Chondrocyte (in vitro differentiated cells): ENCODE measurements around the gene RPSA. TPM values are rescaled to one million over a fixed set of nuclear protein-coding genes. Genes with fewer than 3 reads are reported as not detected.
"Not testable (repeated sequence)": the region's sequence is repeated elsewhere in the genome, so short reads cannot be mapped to it uniquely, and the experiment has no call there.

Experiments used
- DNase-seq: peaks from one replicate; pipeline ENCODE4 v3.0.0; 2021; ENCODE audit warnings: mixed read lengths, low spot score
- H3K27ac Mint-ChIP-seq: one replicate; pipeline ENCODE4 v1.8.0; 2021; ENCODE audit warnings: mild to moderate bottlenecking, moderate library complexity, mixed read lengths; ENCODE audit not compliant: unreplicated experiment
- H3K27me3 Mint-ChIP-seq: 2 replicates; pipeline ENCODE4 v1.8.0; 2021; ENCODE audit warnings: low read depth, mixed read lengths
- H3K36me3 Mint-ChIP-seq: 2 replicates; pipeline ENCODE4 v1.8.0; 2021; ENCODE audit warnings: low read depth, mixed read lengths
- H3K4me1 Mint-ChIP-seq: 2 replicates; pipeline ENCODE4 v1.8.0; 2021; ENCODE audit warnings: low read depth, mild to moderate bottlenecking, mixed read lengths
- H3K4me3 Mint-ChIP-seq: one replicate; pipeline ENCODE4 v1.8.0; 2021; ENCODE audit warnings: mild to moderate bottlenecking, moderate library complexity, mixed read lengths; ENCODE audit not compliant: unreplicated experiment
- H3K9me3 Mint-ChIP-seq: 2 replicates; pipeline ENCODE4 v1.8.0; 2021; ENCODE audit warnings: low read depth, mixed read lengths
- CTCF ChIP-seq: fragments of 200-600 bp; sonication (generic); IDR thresholded peaks from 2 replicates; pipeline ENCODE4 v1.5.0; 2021; ENCODE audit warnings: antibody characterized with exemption, mild to moderate bottlenecking, moderate library complexity
- long read RNA-seq: library from polyadenylated mRNA; stranded (forward); transcript quantifications from one replicate; pipeline ENCODE4 v2.0.0, GENCODE V29; 2021
- total RNA-seq: library from RNA; stranded (reverse); gene quantifications from 3 replicates; pipeline ENCODE4 v1.2.1, GENCODE V29; 2021

RPSA gene
- 714 to 870 TPM (median 723 TPM) in 3 replicates for total RNA-seq
- long read RNA-seq, transcript RPSA-207 (5 exons, 1,227 nt): minor isoform, 11 of 306 reads
- long read RNA-seq, transcript RPSA-201 (7 exons, 1,171 nt): major isoform, 221 of 306 reads
- long read RNA-seq, partial matches to known transcripts: 57 of 306 reads
- long read RNA-seq, other reads (novel, unspliced or antisense): 16 of 306 reads

DNA sequence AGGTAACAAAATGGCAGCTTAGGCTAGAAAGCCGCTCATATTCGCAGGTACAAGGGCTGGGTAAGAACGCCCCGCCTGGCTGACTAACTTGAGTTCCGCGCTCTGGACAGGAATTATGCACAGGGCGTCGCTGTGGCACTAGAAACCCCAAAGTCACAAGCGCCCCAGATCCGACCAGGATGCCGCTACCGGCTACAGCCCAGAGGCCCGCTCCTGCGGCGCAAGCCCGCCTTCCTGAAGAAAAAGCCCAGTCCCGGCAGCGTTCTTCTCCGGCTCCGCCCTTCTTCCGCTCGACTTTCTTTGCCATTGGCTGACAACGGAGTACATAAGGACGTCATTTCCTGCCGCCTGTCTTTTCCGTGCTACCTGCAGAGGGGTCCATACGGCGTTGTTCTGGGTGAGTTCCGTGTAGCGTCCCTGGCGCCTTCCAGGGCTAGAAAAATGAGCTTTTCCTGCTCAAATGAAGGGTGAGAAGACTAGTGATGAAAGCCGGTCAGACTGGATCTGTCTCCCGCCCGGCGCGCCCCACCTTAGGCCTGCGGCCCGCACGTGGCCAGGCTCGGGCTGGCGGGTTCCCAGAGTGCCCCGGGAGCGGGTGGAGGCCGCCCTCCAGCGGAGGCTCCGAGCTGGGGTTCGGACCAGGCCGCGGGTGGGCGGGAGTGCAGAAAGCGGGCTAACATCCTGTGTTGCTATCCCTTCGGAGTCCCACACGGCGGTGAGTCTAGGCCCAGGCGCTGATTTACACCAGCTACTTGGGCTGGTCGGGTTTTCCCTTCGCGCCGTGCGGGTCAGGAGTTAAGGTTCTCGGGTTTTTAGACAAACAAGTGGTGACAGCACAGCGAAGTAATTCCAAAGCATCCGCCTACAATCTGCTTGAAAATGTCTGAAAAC lies at the start of gene RPSA:
TSS of gene RPSA (plus strand) at position 353 of the 891 bp plus-strand sequence. CDS start 934 bp downstream, outside the sequence.
- H3K36me3 Mint-ChIP-seq: peaks cover 27% of the 10 kb centered on the region
- TF ChIP-seq CTCF: peak; percentile 73
- peaks cover 28% of the 10 kb centered on the region for H3K4me1 Mint-ChIP-seq
- DNase-seq: peak; percentile 97
- peak within 1 kb of the TSS; percentile 98 for H3K27ac Mint-ChIP-seq
- H3K9me3 Mint-ChIP-seq: no peaks in the 10 kb centered on the region
- H3K4me3 Mint-ChIP-seq: peak within 1 kb of the TSS; percentile 92
- no peaks in the 10 kb centered on the region for H3K27me3 Mint-ChIP-seq

DNA sequence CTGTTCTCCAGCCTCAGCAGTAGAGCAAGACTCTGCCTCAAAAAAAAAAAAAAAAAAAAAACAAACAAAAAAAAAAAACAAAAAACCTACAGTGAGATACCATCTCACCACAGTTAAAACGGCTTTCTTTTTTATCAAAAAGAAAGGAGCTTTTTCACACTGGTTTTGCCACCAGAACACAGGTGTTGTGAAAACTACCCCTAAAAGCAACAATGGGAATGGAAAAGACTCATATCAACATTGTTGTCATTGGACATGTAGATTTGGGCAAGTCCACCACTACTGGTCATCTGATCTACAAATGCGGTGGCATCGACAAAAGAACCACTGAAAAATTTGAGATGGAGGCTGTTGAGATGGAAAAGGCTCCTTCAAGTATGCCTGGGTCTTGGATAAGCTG lies 48.2 kb upstream of the RPSA start:
- Mint-ChIP-seq H3K4me3 (no peak overlapping the region), H3K27ac (no peak overlapping the region), H3K9me3 (peaks cover 5% of the 10 kb centered on the region), H3K4me1 (no peaks in the 10 kb centered on the region), H3K36me3 (no peaks in the 10 kb centered on the region), H3K27me3 (peaks cover 12% of the 10 kb centered on the region)
- no peak for TF ChIP-seq CTCF
- DNase-seq: no peak

DNA sequence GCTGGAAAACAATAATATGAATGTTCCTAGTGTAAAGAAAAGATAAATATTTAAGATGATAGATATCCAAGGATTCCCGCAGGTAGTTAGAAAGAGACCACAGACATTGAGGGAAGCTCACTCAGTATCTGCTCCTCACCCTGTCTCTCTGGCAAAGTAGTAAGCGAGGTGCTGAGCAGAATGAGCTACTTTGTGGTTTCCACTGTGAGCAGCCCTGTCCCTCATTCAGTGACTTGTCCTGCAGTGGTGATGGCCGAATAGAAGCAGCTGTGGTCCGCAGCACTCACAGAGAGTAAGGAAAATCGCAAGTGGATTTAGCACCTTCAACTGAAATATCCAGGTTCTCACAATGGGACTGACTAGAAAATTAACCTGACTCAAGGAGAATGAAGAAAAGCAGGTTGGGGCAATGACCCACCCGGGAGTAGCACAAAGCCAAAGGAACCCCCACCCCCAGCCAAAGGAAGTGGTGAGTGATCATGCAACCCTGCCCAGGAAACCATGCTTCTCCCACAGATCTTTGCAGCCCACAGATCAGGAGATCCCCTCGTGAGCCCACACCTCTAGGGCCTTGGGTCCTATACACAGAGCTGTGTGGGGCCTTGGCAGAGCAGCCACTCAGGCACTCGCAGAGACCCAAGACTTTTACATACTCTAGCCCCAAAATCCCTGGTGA lies 45.1 kb upstream of the RPSA start:
- TF ChIP-seq CTCF: no peak
- Mint-ChIP-seq H3K4me1 (no peaks in the 10 kb centered on the region), H3K27me3 (peaks cover 17% of the 10 kb centered on the region), H3K27ac (no peak overlapping the region), H3K4me3 (no peak overlapping the region), H3K9me3 (peaks cover 9% of the 10 kb centered on the region), H3K36me3 (no peaks in the 10 kb centered on the region)
- DNase-seq: no peak

- peaks cover 9% of the 10 kb centered on the region for H3K9me3 Mint-ChIP-seq
- no peak for TF ChIP-seq CTCF
- H3K4me1 Mint-ChIP-seq: no peaks in the 10 kb centered on the region
- no peak overlapping the region for H3K4me3 Mint-ChIP-seq
- no peak overlapping the region for H3K27ac Mint-ChIP-seq
- H3K27me3 Mint-ChIP-seq: peaks cover 17% of the 10 kb centered on the region
- H3K36me3 Mint-ChIP-seq: no peaks in the 10 kb centered on the region
- no peak for DNase-seq
Measured at GRCh38 chr3:39362192-39362591, 44.3 kb upstream of the RPSA start.

DNA sequence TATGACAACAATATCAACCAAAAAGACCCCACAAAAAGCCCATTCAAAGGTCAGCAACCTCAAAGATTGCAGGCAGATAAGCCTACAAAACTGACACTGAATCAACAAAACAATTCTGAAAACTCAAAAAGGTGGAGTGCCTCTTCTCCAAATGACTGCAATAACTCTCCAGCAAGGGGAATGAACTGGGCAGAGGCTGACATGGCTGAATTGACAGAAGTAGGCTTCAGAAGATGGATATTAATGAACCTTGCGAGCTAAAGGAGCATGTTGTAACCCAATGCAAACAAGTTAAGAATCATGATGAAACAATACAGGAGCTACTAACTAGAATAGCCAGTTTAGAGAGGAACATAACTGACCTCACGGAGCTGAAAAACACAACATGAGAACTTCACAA lies 43.7 kb upstream of the RPSA start:
- Mint-ChIP-seq H3K4me1 (no peaks in the 10 kb centered on the region), H3K36me3 (no peaks in the 10 kb centered on the region), H3K9me3 (peaks cover 9% of the 10 kb centered on the region), H3K27ac (no peak overlapping the region), H3K4me3 (no peak overlapping the region), H3K27me3 (peaks cover 17% of the 10 kb centered on the region)
- TF ChIP-seq CTCF: no peak
- no peak for DNase-seq

DNA sequence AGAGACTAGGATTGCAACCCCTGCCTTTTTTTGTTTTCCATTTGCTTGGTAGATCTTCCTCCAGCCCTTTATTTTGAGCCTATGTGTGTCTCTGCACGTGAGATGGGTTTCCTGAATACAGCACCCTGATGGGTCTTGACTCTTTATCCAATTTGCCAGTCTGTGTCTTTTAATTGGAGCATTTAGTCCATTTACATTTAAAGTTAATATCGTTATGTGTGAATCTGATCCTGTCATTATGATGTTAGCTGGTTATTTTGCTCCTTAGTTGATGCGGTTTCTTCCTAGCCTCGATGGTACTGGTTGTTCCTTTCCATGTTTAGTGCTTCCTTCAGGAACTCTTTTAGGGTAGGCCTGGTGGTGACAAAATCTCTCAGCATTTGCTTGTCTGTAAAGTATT lies 36.1 kb upstream of the RPSA start:
- H3K4me3 Mint-ChIP-seq, DNase-seq, H3K27ac Mint-ChIP-seq, H3K36me3 Mint-ChIP-seq, H3K4me1 Mint-ChIP-seq, H3K27me3 Mint-ChIP-seq: not testable (repeated sequence)
- peaks cover 22% of the 10 kb centered on the region for H3K9me3 Mint-ChIP-seq
